HepG2 (cell line): ENCODE measurements around the gene ESYT1. TPM values are rescaled to one million over a fixed set of nuclear protein-coding genes. Genes with fewer than 3 reads are reported as not detected.

Source experiments
- ATAC-seq: fragments of 200-7000 bp; cut with Tn5 transposase; 3 replicates; pipeline ENCODE4 v1.9.1; 2020; ENCODE audit warnings: mild to moderate bottlenecking, moderate library complexity
- BruUV-seq: library from RNA; stranded (reverse); fragments of 400-500 nt; replicated peaks from 2 replicates; lab custom pipeline; 2021; lab: Mats Ljungman, UMichigan
- CTCF ChIA-PET: fragments of 300-600 bp; formaldehyde crosslinking; extraction: SDS; loops from one replicate; lab custom pipeline; 2021; ENCODE audit warnings: low total read pairs, inconsistent platforms, low intra/inter-chr PET ratio; lab: Yijun Ruan, JAX
- POLR2A ChIA-PET: fragments of 350-600 bp; sonication (Branson Sonifier 250); formaldehyde crosslinking; loops from one replicate; lab custom pipeline; 2020; ENCODE audit warnings: antibody characterized with exemption, inconsistent platforms; lab: Yijun Ruan, JAX
- DNase-seq: peaks from one replicate; pipeline ENCODE4 v3.0.0-alpha.2; 2015; ENCODE audit warnings: low spot score
- FAIRE-seq: peaks from 3 replicates; lab custom pipeline; 2011; peaks lifted over from hg19 to GRCh38; lab: Jason Lieb, UNC
- H2AFZ ChIP-seq: one replicate; pipeline ENCODE4 v1.6.1; 2011; ENCODE audit warnings: low read length, inconsistent platforms
- H3K27ac ChIP-seq: fragments of 300-600 bp; 3 replicates; pipeline ENCODE4 v1.8.0; 2011; ENCODE audit warnings: mixed run types, mild to moderate bottlenecking, mixed read lengths, low read length, inconsistent platforms; ENCODE audit not compliant: insufficient read depth; ENCODE audit errors: extremely low read length
- H3K27me3 ChIP-seq, 2 experiments: fragments of 200-600 bp in 1 of 2; 2 replicates in 1 of 2; 3 replicates in 1 of 2; pipeline versions ENCODE4 v1.6.0 to v1.8.0; 2011; ENCODE audit warnings: low read length in 2 of 2, mild to moderate bottlenecking in 2 of 2, moderate library complexity in 2 of 2, inconsistent platforms in 1 of 2; ENCODE audit not compliant: insufficient read depth in 2 of 2, control insufficient read depth in 1 of 2
- H3K36me3 ChIP-seq, 2 experiments: fragments of 200-600 bp in 1 of 2; replicated peaks in 1 of 2; 2 replicates in 1 of 2; 3 replicates in 1 of 2; pipeline versions ENCODE4 v1.5.1 to v1.8.0; 2011; ENCODE audit warnings: low read length in 2 of 2, inconsistent platforms in 1 of 2; ENCODE audit not compliant: insufficient read depth in 2 of 2, control insufficient read depth in 1 of 2
- H3K4me1 ChIP-seq: 2 replicates; pipeline ENCODE4 v1.5.1; 2012; ENCODE audit warnings: low read length, inconsistent platforms; ENCODE audit not compliant: insufficient read depth
- H3K4me2 ChIP-seq: 2 replicates; pipeline ENCODE4 v1.6.0; 2011; ENCODE audit warnings: low read depth, low read length, inconsistent platforms
- H3K4me3 ChIP-seq, 3 experiments: fragments of 200-600 bp in 1 of 3; sonication (generic), shearing (Covaris generic) in 1 of 3; replicated peaks in 1 of 3; 2 replicates each; pipeline ENCODE4 v1.5.1; 2011 to 2016; ENCODE audit warnings: low read length in 3 of 3, inconsistent platforms in 2 of 3, low read depth in 2 of 3, mild to moderate bottlenecking in 2 of 3, control low read depth in 1 of 3, mixed read lengths in 1 of 3; ENCODE audit not compliant: insufficient read depth in 1 of 3
- H3K79me2 ChIP-seq: one replicate; pipeline ENCODE4 v1.6.1; 2011; ENCODE audit warnings: low read length, inconsistent platforms; ENCODE audit not compliant: insufficient read depth
- H3K9ac ChIP-seq: 2 replicates; pipeline ENCODE4 v1.6.0; 2011; ENCODE audit warnings: mild to moderate bottlenecking, low read depth, low read length, inconsistent platforms; ENCODE audit not compliant: insufficient read depth
- H3K9me3 ChIP-seq: 2 replicates; pipeline ENCODE4 v1.5.1; 2012; ENCODE audit warnings: mild to moderate bottlenecking, low read length
- H4K20me1 ChIP-seq: 2 replicates; pipeline ENCODE4 v1.6.0; 2011; ENCODE audit warnings: inconsistent platforms, mild to moderate bottlenecking, low read length, moderate library complexity; ENCODE audit not compliant: insufficient read depth
- CBX1 ChIP-seq: IDR thresholded peaks from one replicate; pipeline ENCODE4 v1.6.1; 2016; ENCODE audit warnings: antibody characterized with exemption, low read depth
- CREB1 ChIP-seq, 2 experiments: fragments of 450-650 bp in 1 of 2; IDR thresholded peaks; 2 replicates each; pipeline ENCODE4 v1.6.1; 2016 to 2017; ENCODE audit warnings: control low read depth in 1 of 2, mild to moderate bottlenecking in 1 of 2, missing compliant biosample characterization in 1 of 2, missing genetic modification characterization in 1 of 2
- ELF1 ChIP-seq: sonication (generic); formaldehyde crosslinking; IDR thresholded peaks from 2 replicates; pipeline ENCODE4 v1.4.0; 2020; ENCODE audit warnings: missing genetic modification reagents
- ESRRA ChIP-seq: sonication (generic); formaldehyde crosslinking; IDR thresholded peaks from 2 replicates; pipeline ENCODE4 v1.5.1; 2020; ENCODE audit warnings: mild to moderate bottlenecking, low read depth, missing genetic modification reagents
- FOXK2 ChIP-seq: fragments of 450-650 bp; IDR thresholded peaks from 2 replicates; pipeline ENCODE4 v1.6.1; 2016
- KAT7 ChIP-seq: IDR thresholded peaks from 2 replicates; pipeline ENCODE4 v1.6.1; 2018; ENCODE audit warnings: borderline replicate concordance, missing compliant biosample characterization
- MEIS2 ChIP-seq: sonication (generic); formaldehyde crosslinking; IDR thresholded peaks from 2 replicates; pipeline ENCODE4 v1.9.0; 2021; ENCODE audit warnings: mild to moderate bottlenecking, missing genetic modification reagents
- PTBP1 ChIP-seq: fragments of 200-400 bp; formaldehyde crosslinking; IDR thresholded peaks from 2 replicates; pipeline ENCODE4 v1.6.1; 2018; ENCODE audit warnings: low read length, low read depth; ENCODE audit not compliant: poor library complexity, severe bottlenecking
- SAP130 ChIP-seq: IDR thresholded peaks from 2 replicates; pipeline ENCODE4 v1.6.1; 2016; ENCODE audit warnings: low read depth
- THYN1 ChIP-seq: sonication (generic); formaldehyde crosslinking; IDR thresholded peaks from 2 replicates; pipeline ENCODE4 v1.8.1; 2023; ENCODE audit warnings: low read depth, mild to moderate bottlenecking, moderate library complexity, missing genetic modification reagents, borderline replicate concordance
- ZNF563 ChIP-seq: sonication (generic); formaldehyde crosslinking; IDR thresholded peaks from 2 replicates; pipeline ENCODE4 v1.8.0; 2022; ENCODE audit warnings: mild to moderate bottlenecking, moderate library complexity, missing genetic modification reagents
- ZNF577 ChIP-seq: sonication (generic); formaldehyde crosslinking; IDR thresholded peaks from 2 replicates; pipeline ENCODE4 v1.4.0; 2020; ENCODE audit warnings: mild to moderate bottlenecking, low read depth, missing genetic modification reagents, borderline replicate concordance
- ZNF629 ChIP-seq: sonication (generic); formaldehyde crosslinking; conservative IDR thresholded peaks from 2 replicates; pipeline ENCODE4 v1.5.0; 2020; ENCODE audit warnings: missing genetic modification reagents
- ZNF781 ChIP-seq: sonication (generic); formaldehyde crosslinking; IDR thresholded peaks from 2 replicates; pipeline ENCODE4 v1.5.1; 2020; ENCODE audit warnings: borderline replicate concordance, mild to moderate bottlenecking, missing genetic modification reagents; ENCODE audit errors: not compliant biosample characterization
- WGBS: methylation state at CpG from one replicate; pipeline ENCODE4 v1.1.6; 2017; ENCODE audit warnings: low lambda C conversion rate; 5-methylcytosine and 5-hydroxymethylcytosine counted together
- in situ Hi-C: cut with HindIII; loops from 2 replicates; pipeline ENCODE4 v1.10.0; 2017; ENCODE audit warnings: low pct_unique_long_range_greater_than_20kb; ENCODE audit not compliant: extremely low pct_ligation_motif_present
- intact Hi-C: fragments of 100-400 bp; cut with micrococcal nuclease; formaldehyde crosslinking; loops from one replicate; pipeline ENCODE4 v1.10.0; 2022; ENCODE audit not compliant: unreplicated experiment
- polyA plus RNA-seq, 8 experiments: library from polyadenylated mRNA; depleted of rRNA in 3 of 8; stranded (reverse) in 7 of 8; unstranded in 1 of 8; fragments of >200 nt; fragmentation: Illumina TruSeq in 4 of 8; extraction: Trizol in 4 of 8; gene quantifications; 2 replicates each; pipeline versions ENCODE4 v1.2.1 to v1.2.3, GENCODE V29; 2011 to 2016; ENCODE audit warnings: low read depth in 4 of 8, missing spikeins in 1 of 8, mixed read lengths in 1 of 8; ENCODE audit not compliant: insufficient read depth in 1 of 8
- total RNA-seq, 5 experiments: library from RNA; depleted of rRNA; stranded (reverse); fragments of >200 nt; fragmentation: Illumina TruSeq; extraction: Trizol; gene quantifications; 2 replicates each; pipeline ENCODE4 v1.2.3, GENCODE V29; 2016; ENCODE audit warnings: low read depth in 1 of 5
- TF ChIP-seq, protein P1 (sequence below): IDR thresholded peaks from 2 replicates; pipeline ENCODE4 v1.6.1; 2016
- TF ChIP-seq, protein P2 (sequence below): sonication (generic); formaldehyde crosslinking; IDR thresholded peaks from 2 replicates; pipeline ENCODE4 v1.4.0; 2020; ENCODE audit warnings: mild to moderate bottlenecking, missing genetic modification reagents

ESYT1 gene
- total and polyA plus RNA-seq, 2 of the 13 experiments (the other 11 are each of a cell fraction or from before 2014, with no cell fraction given), result 66.9 to 71.0 TPM

DNA sequence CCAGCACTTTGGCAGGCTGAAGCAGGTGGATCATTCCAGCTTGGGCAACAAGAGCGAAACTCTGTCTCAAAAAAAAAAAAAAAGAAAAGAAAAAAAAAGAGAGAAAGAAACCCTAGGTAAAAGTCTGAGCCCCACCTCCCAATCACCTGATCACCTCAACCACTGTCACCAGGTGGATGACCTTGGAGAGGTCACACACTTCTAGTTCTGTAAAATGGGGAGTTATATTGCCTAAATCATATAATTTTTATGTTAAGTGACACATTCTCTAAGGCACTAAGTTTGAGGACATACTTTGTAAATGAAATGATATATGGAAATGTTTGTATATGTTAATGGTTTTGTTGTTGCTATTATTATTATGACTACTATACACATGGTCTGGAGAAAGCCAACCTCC lies 49.6 kb upstream of the ESYT1 start:
- H3K9ac ChIP-seq, result peak overlapping the region; percentile 96
- peak overlapping the region; percentile 99 for H3K27ac ChIP-seq
- H3K36me3 ChIP-seq, result peaks cover under 1 to 6% of the 10 kb centered on the region in 2 experiments; a peak in 4 of 5 replicates
- peaks cover 49% of the 10 kb centered on the region for H3K4me1 ChIP-seq
- no peak for FAIRE-seq
- H3K79me2 ChIP-seq, result peaks cover 24% of the 10 kb centered on the region
- no peak for ATAC-seq
- no peak for DNase-seq
- ChIA-PET POLR2A (interaction anchor here (0.9 to 10.2 kb wide), 10 partner anchors 8 to 238 kb away, joined by 3 to 279 read pairs (median 5); partner anchors contain the start of genes CNPY2, ESYT1, PA2G4 and RPL41), CTCF (interaction anchor here (1.4 to 1.5 kb wide), 2 partner anchors 31 to 38 kb away, joined by 4 to 10 read pairs; partner anchors contain the start of gene RPL41)
- no peak overlapping the region for H2AFZ ChIP-seq
- TF ChIP-seq KAT7 (no peak), CREB1 (IDR thresholded peaks at IDR 0.05) (no peak), CREB1 (CRISPR knock-in tag; IDR thresholded peaks at IDR 0.05) (0 out of 2 replicates have a peak, but pooled peaks have one; percentile 25), ESRRA (peak; percentile 70), ZNF629 (CRISPR knock-in tag) (peak; percentile 64)
- peak overlapping the region; percentile 89 to 96 (median 91); a peak in 4 of 6 replicates for H3K4me3 ChIP-seq
- in situ Hi-C loops (no loop called here), intact Hi-C loops (loop anchor here (2.0 kb wide), 1 partner anchor 32 kb away; no protein-coding TSS in a partner anchor)
- WGBS, result 96% methylated on average over 1 of the region's 1 CpG
- no TSS peak for BruUV-seq
- no peaks in the 10 kb centered on the region for H4K20me1 ChIP-seq
- peak overlapping the region; percentile 98 for H3K4me2 ChIP-seq
- no peaks in the 10 kb centered on the region for H3K9me3 ChIP-seq
- H3K27me3 ChIP-seq, result no peaks in the 10 kb centered on the region; a peak in 1 of 5 replicates

DNA sequence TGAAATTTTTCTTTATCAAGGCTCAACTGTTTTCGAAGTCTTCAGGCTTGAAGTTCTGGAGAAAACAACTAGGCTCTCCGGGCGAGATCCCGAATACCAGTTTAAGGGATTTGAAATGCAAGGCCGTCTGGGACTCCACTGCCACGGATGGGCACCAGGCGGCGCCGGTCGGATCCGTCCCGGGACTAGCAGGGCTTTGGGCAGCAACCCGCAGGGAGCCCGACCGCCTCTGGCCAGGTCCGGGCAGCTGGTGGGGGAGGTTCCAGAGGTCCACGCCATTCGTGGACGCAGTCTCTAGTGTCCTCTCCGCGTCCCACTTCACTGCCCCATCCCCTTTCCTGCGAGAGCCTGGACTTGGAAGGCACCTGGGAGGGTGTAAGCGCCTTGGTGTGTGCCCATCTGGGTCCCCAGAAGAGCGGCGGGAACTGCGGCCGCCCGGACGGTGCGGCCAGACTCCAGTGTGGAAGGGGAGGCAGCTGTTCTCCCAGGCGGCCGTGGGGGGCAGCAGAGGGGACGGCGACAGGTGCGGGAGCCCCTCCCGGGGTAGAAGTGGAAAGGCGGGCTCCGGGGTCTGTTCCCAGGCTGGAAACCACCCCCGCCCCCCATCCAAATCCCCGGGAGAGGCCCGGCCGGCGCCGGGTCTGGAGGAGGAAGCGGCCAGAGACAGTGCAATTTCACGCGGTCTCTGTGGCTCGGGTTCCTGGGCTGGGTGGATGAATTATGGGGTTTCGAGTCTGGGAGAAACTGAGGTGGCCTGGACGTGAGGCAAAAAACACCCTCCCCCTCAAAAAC lies 48.9 kb upstream of the ESYT1 start:
- POLR2A ChIA-PET, result interaction anchor here (0.9 to 10.2 kb wide), 16 partner anchors 9 to 249 kb away, joined by 3 to 279 read pairs (median 6); partner anchors contain the start of genes CNPY2, DNAJC14, ESYT1 and PA2G4
- FAIRE-seq (peak; percentile 39), DNase-seq (peak; percentile 81), ATAC-seq (peak; percentile 61)
- no peaks in the 10 kb centered on the region for H3K9me3 ChIP-seq
- H4K20me1 ChIP-seq, result 0 out of 2 replicates have a peak, but pooled peaks cover 3% of the 10 kb centered on the region
- in situ Hi-C loops, result no loop called here
- WGBS, result 2% methylated on average over 10 of the region's 50 CpGs
- no peaks in the 10 kb centered on the region; a peak in 1 of 5 replicates for H3K27me3 ChIP-seq
- peaks cover 49% of the 10 kb centered on the region for H3K4me1 ChIP-seq
- peak overlapping the region; percentile 96 for H3K9ac ChIP-seq
- peak overlapping the region; percentile 98 for H3K4me2 ChIP-seq
- H2AFZ ChIP-seq, result no peak overlapping the region
- intact Hi-C loops, result loop anchor here (1.0 to 2.0 kb wide), 3 partner anchors 25 to 39 kb away; partner anchors contain the start of genes PA2G4 and ZC3H10
- peaks cover 6 to 13% of the 10 kb centered on the region in 2 experiments for H3K36me3 ChIP-seq
- peak overlapping the region; percentile 99 for H3K27ac ChIP-seq
- peaks cover 31% of the 10 kb centered on the region for H3K79me2 ChIP-seq
- H3K4me3 ChIP-seq, result peak overlapping the region; percentile 89 to 96 (median 91)
- BruUV-seq, result TSS peak; percentile 38
- CTCF ChIA-PET, result interaction anchor here (0.9 to 1.5 kb wide), 5 partner anchors 25 to 110 kb away, joined by 3 to 10 read pairs (median 4); partner anchors contain the start of genes PA2G4 and RPL41
- TF ChIP-seq ZNF563 (CRISPR knock-in tag) (no peak), ZNF577 (no peak), FOXK2 (no peak), ELF1 (CRISPR knock-in tag) (no peak; the same call in none of the 2 replicates), SAP130 (peak; percentile 72), ZNF781 (CRISPR knock-in tag) (peak; percentile 69), MEIS2 (CRISPR knock-in tag) (peak; percentile 60; the same call in 1 of the 2 replicates), PTBP1 (peak; percentile 58), THYN1 (CRISPR knock-in tag) (no peak), CBX1 (no peak)
- TF ChIP-seq, protein P1, sequence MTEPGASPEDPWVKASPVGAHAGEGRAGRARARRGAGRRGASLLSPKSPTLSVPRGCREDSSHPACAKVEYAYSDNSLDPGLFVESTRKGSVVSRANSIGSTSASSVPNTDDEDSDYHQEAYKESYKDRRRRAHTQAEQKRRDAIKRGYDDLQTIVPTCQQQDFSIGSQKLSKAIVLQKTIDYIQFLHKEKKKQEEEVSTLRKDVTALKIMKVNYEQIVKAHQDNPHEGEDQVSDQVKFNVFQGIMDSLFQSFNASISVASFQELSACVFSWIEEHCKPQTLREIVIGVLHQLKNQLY, result peak; percentile 53
- TF ChIP-seq, protein P2, sequence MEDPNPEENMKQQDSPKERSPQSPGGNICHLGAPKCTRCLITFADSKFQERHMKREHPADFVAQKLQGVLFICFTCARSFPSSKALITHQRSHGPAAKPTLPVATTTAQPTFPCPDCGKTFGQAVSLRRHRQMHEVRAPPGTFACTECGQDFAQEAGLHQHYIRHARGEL (CRISPR knock-in tag), result no peak; the same call in 1 of the 2 replicates
